HG03045 (cell line): ENCODE measurements around the gene IL17RC.

Experiments
- ATAC-seq: cut with Tn5 transposase; IDR thresholded peaks from one replicate; pipeline ENCODE4 v1.9.1; 2021; ENCODE audit warnings: mild to moderate bottlenecking, moderate library complexity; ENCODE audit not compliant: unreplicated experiment

The IL17RC gene

GRCh38 chr3:9976721-9977709 lies 60.1 kb downstream of the IL17RC start:
- no peak for ATAC-seq

GRCh38 chr3:9978710-9979305 lies 61.9 kb downstream of the IL17RC start:
- no peak for ATAC-seq

- ATAC-seq, result no peak
These were observed 63.4 kb downstream of the IL17RC start for GRCh38 chr3:9980251-9980650.
